ENCODE results near the gene UPF2. TPM values are rescaled to one million over a fixed set of nuclear protein-coding genes. Genes with fewer than 3 reads are reported as not detected.
A peak's percentile ranks its signal among the peaks of the same experiment; 100 is the strongest.

UPF2 gene
- total and polyA plus RNA-seq, 2 of the 13 experiments (the other 11 are each of a cell fraction or from before 2014, with no cell fraction given), result 6.2 to 14.5 TPM

DNA sequence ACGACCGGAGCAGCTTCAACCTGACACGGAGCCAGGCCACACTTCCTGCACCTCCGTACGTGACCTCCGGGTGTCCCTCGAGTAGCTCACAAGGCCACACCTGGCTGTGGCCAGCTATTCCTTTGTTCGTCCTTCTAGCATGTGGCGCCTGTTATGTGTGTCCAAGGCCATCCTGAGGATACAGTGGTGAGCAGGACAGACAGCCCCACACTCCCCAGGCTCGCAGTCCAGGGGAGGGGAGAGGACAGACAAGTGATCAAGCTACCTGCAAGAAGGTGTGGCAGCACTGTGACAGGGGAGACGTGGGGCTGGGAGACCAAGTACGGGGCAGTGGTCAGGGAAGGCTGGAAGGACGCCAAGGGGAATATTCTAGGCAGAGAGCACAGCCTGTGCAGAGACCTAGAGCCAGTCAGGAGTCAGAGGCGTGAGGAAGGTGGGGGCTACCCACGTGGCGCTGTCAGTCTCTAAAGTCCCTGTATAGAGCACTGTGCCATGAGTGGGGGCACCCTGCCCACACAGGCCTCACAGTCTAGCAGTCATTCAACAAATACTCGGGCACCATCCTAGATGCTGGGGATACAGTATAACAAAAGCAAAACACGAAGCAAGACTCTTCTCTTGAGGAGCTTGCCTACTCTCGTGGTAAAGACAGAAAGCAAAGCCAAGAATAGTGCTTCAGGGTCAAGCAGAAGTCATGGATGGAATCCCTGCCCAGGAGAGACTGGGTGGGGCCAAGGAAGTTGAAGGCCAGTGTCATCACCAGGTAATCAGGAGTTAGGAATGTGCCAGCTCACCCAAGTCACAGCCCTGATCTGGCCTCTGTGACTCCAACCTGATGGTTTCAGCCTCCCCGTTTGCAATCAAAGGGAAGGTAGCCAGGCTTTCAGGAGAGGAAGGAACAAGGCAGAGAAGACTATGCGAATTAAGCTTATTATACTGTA, 160.9 kb downstream of the UPF2 start (continued):
- TF ChIP-seq MTERF4 (CRISPR knock-in tag; IDR thresholded peaks at IDR 0.05) (no peak), MNT (IDR thresholded peaks at IDR 0.05) (no peak), ZFP62 (CRISPR knock-in tag; IDR thresholded peaks at IDR 0.05) (no peak), ZNF841 (CRISPR knock-in tag; IDR thresholded peaks at IDR 0.05; ENCODE audit: borderline replicate concordance) (no peak), ZFP36L2 (CRISPR knock-in tag; IDR thresholded peaks at IDR 0.05) (no peak), SRSF4 (IDR thresholded peaks at IDR 0.05; ENCODE audit: low read depth, low read length, poor library complexity, severe bottlenecking) (no peak), ZNF839 (CRISPR knock-in tag; IDR thresholded peaks at IDR 0.05; ENCODE audit: borderline replicate concordance) (no peak), E2F1 (CRISPR knock-in tag; IDR thresholded peaks at IDR 0.05) (no peak), SP1 (IDR thresholded peaks at IDR 0.05) (no peak), SP1 (CRISPR knock-in tag; IDR thresholded peaks at IDR 0.05) (no peak), ISL2 (CRISPR knock-in tag; IDR thresholded peaks at IDR 0.05) (no peak), TRIM24 (CRISPR knock-in tag; IDR thresholded peaks at IDR 0.05) (no peak), ZNF704 (CRISPR knock-in tag; IDR thresholded peaks at IDR 0.05; ENCODE audit: borderline replicate concordance) (no peak), KLF15 (CRISPR knock-in tag; IDR thresholded peaks at IDR 0.05; ENCODE audit: borderline replicate concordance) (no peak), HNRNPH1 (optimal IDR thresholded peaks at IDR 0.05; ENCODE audit: low read depth, low read length) (no peak), NFRKB (IDR thresholded peaks at IDR 0.05) (no peak), LBX2 (CRISPR knock-in tag; IDR thresholded peaks at IDR 0.05; ENCODE audit: borderline replicate concordance) (no peak), ZIK1 (CRISPR knock-in tag; IDR thresholded peaks at IDR 0.05; ENCODE audit: borderline replicate concordance, low read depth) (no peak), ZNF577 (CRISPR knock-in tag; IDR thresholded peaks at IDR 0.05; ENCODE audit: borderline replicate concordance, low read depth) (no peak), ZSCAN29 (CRISPR knock-in tag; conservative IDR thresholded peaks at IDR 0.05) (no peak), NCOA5 (CRISPR knock-in tag; IDR thresholded peaks at IDR 0.05) (no peak), PAF1 (CRISPR knock-in tag; IDR thresholded peaks at IDR 0.05) (no peak), NFYC (CRISPR knock-in tag; IDR thresholded peaks at IDR 0.05) (peak; percentile 21; the same call in 1 of the 2 replicates), SALL2 (CRISPR knock-in tag; IDR thresholded peaks at IDR 0.05) (no peak), ZNF629 (CRISPR knock-in tag; conservative IDR thresholded peaks at IDR 0.05) (no peak)
- TF ChIP-seq, protein P1, sequence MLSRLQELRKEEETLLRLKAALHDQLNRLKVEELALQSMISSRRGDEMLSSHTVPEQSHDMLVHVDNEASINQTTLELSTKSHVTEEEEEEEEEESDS (CRISPR knock-in tag; IDR thresholded peaks at IDR 0.05; ENCODE audit: borderline replicate concordance), result no peak
